SK-N-SH (cell line): ENCODE data around the gene DRG1. TPM values are rescaled to one million over a fixed set of nuclear protein-coding genes. Genes with fewer than 3 reads are reported as not detected.

Experiments
- CTCF ChIA-PET: fragments of 300-600, 350-600 bp; formaldehyde crosslinking; extraction: SDS; loops from one replicate; lab custom pipeline; 2021; lab: Yijun Ruan, JAX
- POLR2A ChIA-PET: fragments of 350-600 bp; sonication (Branson Sonifier 250); formaldehyde crosslinking; extraction: SDS; loops from one replicate; lab custom pipeline; 2020; ENCODE audit warnings: antibody characterized with exemption, inconsistent platforms; lab: Yijun Ruan, JAX
- DNase-seq: peaks from one replicate; pipeline ENCODE4 v3.0.0; 2012
- H2AFZ ChIP-seq: fragments of 200-600 bp; sonication (generic); 2 replicates; pipeline ENCODE4 v1.8.1; 2016; ENCODE audit warnings: antibody characterized with exemption, mild to moderate bottlenecking, low read depth
- H3F3A ChIP-seq: fragments of 200-600 bp; sonication (generic); replicated peaks from 2 replicates; pipeline ENCODE3; 2016; ENCODE audit warnings: antibody characterized with exemption, mild to moderate bottlenecking; ENCODE audit not compliant: insufficient read depth
- H3K27ac ChIP-seq, 2 experiments: fragments of 200-500 bp in 1 of 2; fragments of 200-600 bp in 1 of 2; sonication (Bioruptor generic) in 1 of 2; sonication (generic), shearing (Covaris generic) in 1 of 2; 2 replicates each; pipeline versions ENCODE4 v1.5.1 to v1.6.1; 2014 to 2016; ENCODE audit warnings: low read depth in 2 of 2, inconsistent platforms in 1 of 2, low read length in 1 of 2, mild to moderate bottlenecking in 1 of 2, mixed read lengths in 1 of 2
- H3K27me3 ChIP-seq: fragments of 200-600 bp; sonication (generic), shearing (Covaris generic); 2 replicates; pipeline ENCODE4 v1.6.1; 2016; ENCODE audit warnings: mixed run types; ENCODE audit not compliant: insufficient read depth
- H3K36me3 ChIP-seq, 2 experiments: fragments of 200-500 bp in 1 of 2; fragments of 200-600 bp in 1 of 2; sonication (Bioruptor generic) in 1 of 2; sonication (generic) in 1 of 2; replicated peaks in 1 of 2; 2 replicates each; pipeline versions ENCODE3 to v1.5.1; 2014 to 2016; ENCODE audit warnings: low read length in 1 of 2, mild to moderate bottlenecking in 1 of 2; ENCODE audit not compliant: insufficient read depth in 2 of 2, control insufficient read depth in 1 of 2
- H3K4me1 ChIP-seq, 2 experiments: fragments of 200-500 bp in 1 of 2; fragments of 200-600 bp in 1 of 2; sonication (Bioruptor generic) in 1 of 2; sonication (generic), shearing (Covaris generic) in 1 of 2; 2 replicates each; pipeline versions ENCODE4 v1.5.1 to v1.6.1; 2014 to 2016; ENCODE audit warnings: low read depth in 1 of 2, low read length in 1 of 2, mixed run types in 1 of 2; ENCODE audit not compliant: insufficient read depth in 2 of 2, control insufficient read depth in 1 of 2
- H3K4me2 ChIP-seq: fragments of 200-600 bp; sonication (generic), shearing (Covaris generic); 2 replicates; pipeline ENCODE4 v1.6.1; 2017; ENCODE audit warnings: mixed run types
- H3K4me3 ChIP-seq, 2 experiments: fragments of 200-500 bp in 1 of 2; fragments of 200-600 bp in 1 of 2; sonication (Bioruptor generic) in 1 of 2; sonication (generic), shearing (Covaris generic) in 1 of 2; 2 replicates each; pipeline versions ENCODE4 v1.5.1 to v1.8.1; 2014 to 2016; ENCODE audit warnings: low read depth in 2 of 2, inconsistent platforms in 1 of 2, low read length in 1 of 2, mild to moderate bottlenecking in 1 of 2, mixed read lengths in 1 of 2, moderate library complexity in 1 of 2
- H3K79me2 ChIP-seq: fragments of 200-600 bp; sonication (generic); 2 replicates; pipeline ENCODE4 v1.8.1; 2017; ENCODE audit warnings: mild to moderate bottlenecking; ENCODE audit not compliant: insufficient read depth
- H3K9ac ChIP-seq: fragments of 200-600 bp; sonication (generic); 2 replicates; pipeline ENCODE4 v1.6.1; 2017; ENCODE audit warnings: mixed run types
- H3K9me2 ChIP-seq: fragments of 200-600 bp; sonication (generic); 2 replicates; pipeline ENCODE4 v1.6.1; 2017; ENCODE audit warnings: mixed run types
- H3K9me3 ChIP-seq: fragments of 200-600 bp; sonication (generic); 2 replicates; pipeline ENCODE4 v1.6.1; 2017; ENCODE audit warnings: mixed run types, mild to moderate bottlenecking, moderate library complexity
- H4K20me1 ChIP-seq: fragments of 200-600 bp; sonication (generic); 2 replicates; pipeline ENCODE4 v1.6.1; 2017; ENCODE audit warnings: mild to moderate bottlenecking, mixed run types; ENCODE audit not compliant: insufficient read depth
- CHD2 ChIP-seq: fragments of 150-350 bp; IDR thresholded peaks from 2 replicates; pipeline ENCODE4 v1.6.1; 2018; ENCODE audit warnings: low read length; ENCODE audit not compliant: partially characterized antibody
- EZH2phosphoT487 ChIP-seq: fragments of 200-600 bp; sonication (generic); IDR thresholded peaks from 2 replicates; pipeline ENCODE4 v1.6.1; 2017; ENCODE audit warnings: low read depth, mixed run types, mild to moderate bottlenecking, antibody characterized with exemption, moderate library complexity, borderline replicate concordance
- GABPA ChIP-seq: IDR thresholded peaks from 2 replicates; pipeline ENCODE4 v1.4.0; 2012; ENCODE audit warnings: low read depth, mild to moderate bottlenecking
- JUND ChIP-seq: IDR thresholded peaks from 2 replicates; pipeline ENCODE4 v1.4.0; 2012
- MEF2A ChIP-seq: IDR thresholded peaks from 2 replicates; pipeline ENCODE4 v1.4.0; 2012; ENCODE audit warnings: low read depth, borderline replicate concordance
- MXI1 ChIP-seq: IDR thresholded peaks from 2 replicates; pipeline ENCODE4 v1.6.1; 2012; ENCODE audit warnings: mild to moderate bottlenecking, low read depth, low read length, improper control_type of control experiment
- RCOR1 ChIP-seq: fragments of 150-350 bp; IDR thresholded peaks from 2 replicates; pipeline ENCODE4 v1.6.1; 2017; ENCODE audit warnings: antibody characterized with exemption, low read length
- SIN3A ChIP-seq: IDR thresholded peaks from 2 replicates; pipeline ENCODE4 v1.6.1; 2012; ENCODE audit warnings: low read depth, mild to moderate bottlenecking, low read length, moderate library complexity, borderline replicate concordance
- WGBS: methylation state at CpG from one replicate; pipeline ENCODE4 v1.1.6; 2017; ENCODE audit warnings: low lambda C conversion rate; 5-methylcytosine and 5-hydroxymethylcytosine counted together
- polyA plus RNA-seq, 3 experiments: library from polyadenylated mRNA; depleted of rRNA; stranded (reverse); fragments of >200 nt; gene quantifications; 2 replicates each; pipeline ENCODE4 v1.2.3, GENCODE V29; 2012
- TF ChIP-seq, protein P1 (sequence below): IDR thresholded peaks from 2 replicates; pipeline ENCODE4 v1.4.0; 2012; ENCODE audit warnings: low read depth
- TF ChIP-seq, protein P2 (sequence below): fragments of 150-350 bp; IDR thresholded peaks from 2 replicates; pipeline ENCODE4 v1.6.1; 2017; ENCODE audit warnings: antibody characterized with exemption, low read length, low read depth, borderline replicate concordance
- TF ChIP-seq, protein P3 (sequence below): fragments of 150-350 bp; IDR thresholded peaks from 2 replicates; pipeline ENCODE4 v1.6.1; 2016; ENCODE audit warnings: mild to moderate bottlenecking, low read depth, low read length
- TF ChIP-seq, protein P4 (sequence below): IDR thresholded peaks from 2 replicates; pipeline ENCODE4 v1.4.0; 2012; ENCODE audit warnings: low read depth, borderline replicate concordance

DRG1 gene
- polyA plus RNA-seq, 1 of the 3 experiments (the other 2 are of a cell fraction) = 56.3 TPM

DNA sequence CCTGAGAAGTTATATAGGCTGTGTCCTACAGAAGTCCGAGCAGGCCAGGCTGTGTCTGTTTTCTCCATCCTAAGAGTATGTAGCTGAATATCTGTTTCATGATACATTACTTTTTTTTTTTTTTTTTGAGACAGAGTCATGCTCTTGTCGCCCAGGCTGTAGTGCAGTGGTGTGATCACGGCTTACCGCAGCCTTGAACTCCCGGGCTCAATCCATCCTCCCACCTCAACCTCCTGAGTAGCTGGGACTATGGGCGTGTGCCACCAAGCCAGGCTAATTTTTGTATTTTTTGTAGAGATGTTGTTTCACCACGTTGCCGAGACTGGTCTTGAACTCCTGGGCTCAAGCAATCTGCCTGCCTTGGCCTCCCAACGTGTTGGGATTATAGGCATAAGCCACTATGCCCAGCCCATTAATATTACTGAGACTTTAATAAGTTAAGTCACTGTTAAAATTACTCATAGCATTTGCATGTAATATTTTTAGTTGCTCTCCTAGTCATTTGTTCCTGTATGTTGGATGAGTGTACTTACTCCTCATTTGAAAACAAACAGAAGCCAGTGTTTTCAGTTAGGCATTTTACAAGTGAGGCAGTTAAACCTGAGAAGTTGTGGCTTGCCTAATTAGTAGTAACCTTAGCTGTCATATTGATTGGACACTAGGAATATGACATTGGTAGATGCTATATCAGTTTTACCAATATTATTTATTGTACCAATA is 26.1 kb downstream of the DRG1 start:
- H3K4me1 ChIP-seq = no peaks in the 10 kb centered on the region
- no peak overlapping the region for H3K9ac ChIP-seq
- no peak for TF ChIP-seq RCOR1
- TF ChIP-seq, protein P1, sequence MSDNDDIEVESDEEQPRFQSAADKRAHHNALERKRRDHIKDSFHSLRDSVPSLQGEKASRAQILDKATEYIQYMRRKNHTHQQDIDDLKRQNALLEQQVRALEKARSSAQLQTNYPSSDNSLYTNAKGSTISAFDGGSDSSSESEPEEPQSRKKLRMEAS = no peak
- TF ChIP-seq EZH2phosphoT487 = no peak
- TF ChIP-seq MXI1 = no peak
- TF ChIP-seq GABPA = no peak
- no peak for TF ChIP-seq SIN3A
- TF ChIP-seq, protein P2, sequence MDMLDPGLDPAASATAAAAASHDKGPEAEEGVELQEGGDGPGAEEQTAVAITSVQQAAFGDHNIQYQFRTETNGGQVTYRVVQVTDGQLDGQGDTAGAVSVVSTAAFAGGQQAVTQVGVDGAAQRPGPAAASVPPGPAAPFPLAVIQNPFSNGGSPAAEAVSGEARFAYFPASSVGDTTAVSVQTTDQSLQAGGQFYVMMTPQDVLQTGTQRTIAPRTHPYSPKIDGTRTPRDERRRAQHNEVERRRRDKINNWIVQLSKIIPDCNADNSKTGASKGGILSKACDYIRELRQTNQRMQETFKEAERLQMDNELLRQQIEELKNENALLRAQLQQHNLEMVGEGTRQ = no peak
- no peak for TF ChIP-seq MEF2A
- TF ChIP-seq JUND = no peak
- TF ChIP-seq, protein P3, sequence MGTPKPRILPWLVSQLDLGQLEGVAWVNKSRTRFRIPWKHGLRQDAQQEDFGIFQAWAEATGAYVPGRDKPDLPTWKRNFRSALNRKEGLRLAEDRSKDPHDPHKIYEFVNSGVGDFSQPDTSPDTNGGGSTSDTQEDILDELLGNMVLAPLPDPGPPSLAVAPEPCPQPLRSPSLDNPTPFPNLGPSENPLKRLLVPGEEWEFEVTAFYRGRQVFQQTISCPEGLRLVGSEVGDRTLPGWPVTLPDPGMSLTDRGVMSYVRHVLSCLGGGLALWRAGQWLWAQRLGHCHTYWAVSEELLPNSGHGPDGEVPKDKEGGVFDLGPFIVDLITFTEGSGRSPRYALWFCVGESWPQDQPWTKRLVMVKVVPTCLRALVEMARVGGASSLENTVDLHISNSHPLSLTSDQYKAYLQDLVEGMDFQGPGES = no peak
- TF ChIP-seq CHD2 = no peak
- TF ChIP-seq, protein P4, sequence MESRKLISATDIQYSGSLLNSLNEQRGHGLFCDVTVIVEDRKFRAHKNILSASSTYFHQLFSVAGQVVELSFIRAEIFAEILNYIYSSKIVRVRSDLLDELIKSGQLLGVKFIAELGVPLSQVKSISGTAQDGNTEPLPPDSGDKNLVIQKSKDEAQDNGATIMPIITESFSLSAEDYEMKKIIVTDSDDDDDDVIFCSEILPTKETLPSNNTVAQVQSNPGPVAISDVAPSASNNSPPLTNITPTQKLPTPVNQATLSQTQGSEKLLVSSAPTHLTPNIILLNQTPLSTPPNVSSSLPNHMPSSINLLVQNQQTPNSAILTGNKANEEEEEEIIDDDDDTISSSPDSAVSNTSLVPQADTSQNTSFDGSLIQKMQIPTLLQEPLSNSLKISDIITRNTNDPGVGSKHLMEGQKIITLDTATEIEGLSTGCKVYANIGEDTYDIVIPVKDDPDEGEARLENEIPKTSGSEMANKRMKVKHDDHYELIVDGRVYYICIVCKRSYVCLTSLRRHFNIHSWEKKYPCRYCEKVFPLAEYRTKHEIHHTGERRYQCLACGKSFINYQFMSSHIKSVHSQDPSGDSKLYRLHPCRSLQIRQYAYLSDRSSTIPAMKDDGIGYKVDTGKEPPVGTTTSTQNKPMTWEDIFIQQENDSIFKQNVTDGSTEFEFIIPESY = no peak
- no peaks in the 10 kb centered on the region for H4K20me1 ChIP-seq
- H3K27me3 ChIP-seq = no peaks in the 10 kb centered on the region
- H3F3A ChIP-seq = peaks cover 5% of the 10 kb centered on the region
- CTCF ChIA-PET = interaction anchor here (0.7 to 1.0 kb wide), 2 partner anchors 24 to 1019 kb away, joined by 3 read pairs; no protein-coding TSS in a partner anchor
- no peak overlapping the region for H2AFZ ChIP-seq
- WGBS = 97% methylated on average over 9 of the region's 9 CpGs
- H3K27ac ChIP-seq = no peak overlapping the region
- no peaks in the 10 kb centered on the region for H3K9me3 ChIP-seq
- peaks cover 50 to 76% of the 10 kb centered on the region in 2 experiments for H3K36me3 ChIP-seq
- H3K4me2 ChIP-seq = no peak overlapping the region
- H3K9me2 ChIP-seq = no peaks in the 10 kb centered on the region
- no peak overlapping the region for H3K4me3 ChIP-seq
- DNase-seq = no peak
- POLR2A ChIA-PET = no interaction called here
- peaks cover 18% of the 10 kb centered on the region; the same call in 1 of the 2 replicates for H3K79me2 ChIP-seq
